ENCODE results near the gene TMIE.

- no peak for TF ChIP-seq CTCF (IDR thresholded peaks at IDR 0.05)
- no peak for TF ChIP-seq POLR2A (IDR thresholded peaks at IDR 0.05)
- TF ChIP-seq EP300 (IDR thresholded peaks at IDR 0.05) = no peak
Measured at GRCh38 chr3:46667061-46667621, 34.1 kb upstream of the TMIE start.

Measured in tibial nerve (tissue), 4 donors.